Measurements from ENCODE around the gene PIGV.
"Not testable (repeated sequence)": the region's sequence is repeated elsewhere in the genome, so short reads cannot be mapped to it uniquely, and the experiment has no call there.

PIGV gene

GRCh38 chr1:26790551-26790953 lies 2.8 kb downstream of the PIGV start:
- in situ Hi-C loops (cut with HindIII; ENCODE audit: low sequenced_read_pairs): no loop called here

DNA sequence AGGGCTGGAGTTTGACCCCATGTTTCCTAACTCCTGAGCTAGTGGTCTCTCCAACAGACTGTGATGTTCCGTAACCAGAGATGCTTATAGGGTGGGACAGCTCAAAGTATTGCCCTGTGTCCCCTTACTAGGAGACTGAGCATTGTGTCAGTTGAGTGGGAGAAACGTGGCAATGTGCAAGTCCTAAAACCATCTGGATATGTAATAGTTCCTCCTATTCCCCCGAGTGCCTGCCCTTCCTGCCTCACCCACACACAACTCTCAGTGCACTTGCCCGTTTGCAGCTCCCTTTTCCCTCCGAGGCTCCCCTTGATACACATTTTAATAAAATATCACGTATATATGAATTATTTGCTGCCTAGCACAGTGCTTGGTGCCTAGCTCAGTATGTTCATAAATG lies 3.4 kb downstream of the PIGV start:
- in situ Hi-C loops (cut with HindIII; ENCODE audit: low sequenced_read_pairs): no loop called here

DNA sequence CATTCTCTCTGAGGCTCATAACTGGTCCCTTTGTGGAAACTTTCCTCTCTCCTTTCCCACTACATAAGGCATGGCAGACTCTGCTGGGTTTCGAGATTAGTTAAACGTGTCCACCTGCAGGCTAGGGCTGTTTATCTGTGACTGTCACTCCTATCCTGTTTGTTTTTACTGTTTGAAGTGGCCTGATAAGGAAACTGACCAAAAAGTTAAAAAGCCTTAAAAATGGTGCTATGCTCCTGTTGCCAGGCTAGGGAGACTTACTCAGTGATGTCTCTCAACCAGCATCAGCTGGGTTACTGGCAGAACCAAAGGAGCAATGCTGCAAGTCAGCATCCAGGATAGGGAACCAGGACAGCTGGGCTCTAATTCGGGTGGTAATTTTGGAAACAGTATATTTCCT lies 3.9 kb downstream of the PIGV start:
- in situ Hi-C loops (cut with HindIII; ENCODE audit: low sequenced_read_pairs): no loop called here

DNA sequence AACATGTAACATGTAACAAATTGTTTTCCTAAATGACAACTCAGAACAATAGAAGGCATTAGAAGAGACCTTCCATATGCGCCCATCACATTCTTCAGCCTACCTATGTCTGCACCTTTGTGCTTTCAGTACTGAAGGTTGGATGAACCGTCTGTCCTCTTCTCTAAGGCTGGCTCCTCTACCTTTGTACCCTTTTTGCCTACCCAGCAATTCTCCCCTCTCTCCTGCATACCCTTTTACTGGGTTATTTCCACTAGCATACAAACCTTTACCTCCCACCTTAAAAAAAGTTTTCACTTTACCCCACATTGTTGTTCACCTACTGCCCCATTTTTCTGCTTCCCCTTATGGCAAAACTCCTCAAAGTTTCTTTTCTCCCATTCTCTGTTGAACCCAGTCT lies 5.2 kb downstream of the PIGV start:
- in situ Hi-C loops (cut with HindIII; ENCODE audit: low sequenced_read_pairs): no loop called here

GRCh38 chr1:26794391-26794790 lies 6.6 kb downstream of the PIGV start:
- in situ Hi-C loops (cut with HindIII; ENCODE audit: low sequenced_read_pairs): no loop called here

DNA sequence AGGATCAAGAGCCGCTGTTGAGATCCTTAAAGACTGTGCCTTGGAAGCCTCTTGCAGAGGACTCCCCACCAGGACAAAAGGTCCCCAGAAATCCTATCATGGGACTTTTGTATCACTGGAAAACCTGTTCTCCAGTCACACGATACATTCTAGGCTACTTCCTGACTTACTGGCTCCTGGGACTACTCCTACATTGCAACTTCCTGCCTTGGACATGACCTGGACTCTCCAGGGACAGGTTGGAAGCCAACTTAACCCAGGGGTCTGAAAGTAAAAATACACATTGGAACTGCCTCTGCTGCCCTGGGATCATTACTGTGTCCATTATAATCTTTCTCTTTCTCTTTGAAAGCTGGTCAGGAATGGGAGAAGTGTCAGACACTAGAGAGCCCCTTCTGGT lies 9.9 kb downstream of the PIGV start:
- in situ Hi-C loops (cut with HindIII; ENCODE audit: low sequenced_read_pairs): no loop called here

GRCh38 chr1:26799479-26800142 lies 11.9 kb downstream of the PIGV start:
- in situ Hi-C loops (cut with HindIII; ENCODE audit: low sequenced_read_pairs): no loop called here

GRCh38 chr1:26803932-26804331 lies 16.2 kb downstream of the PIGV start:
- in situ Hi-C loops (cut with HindIII; ENCODE audit: low sequenced_read_pairs): not testable (repeated sequence)

DNA sequence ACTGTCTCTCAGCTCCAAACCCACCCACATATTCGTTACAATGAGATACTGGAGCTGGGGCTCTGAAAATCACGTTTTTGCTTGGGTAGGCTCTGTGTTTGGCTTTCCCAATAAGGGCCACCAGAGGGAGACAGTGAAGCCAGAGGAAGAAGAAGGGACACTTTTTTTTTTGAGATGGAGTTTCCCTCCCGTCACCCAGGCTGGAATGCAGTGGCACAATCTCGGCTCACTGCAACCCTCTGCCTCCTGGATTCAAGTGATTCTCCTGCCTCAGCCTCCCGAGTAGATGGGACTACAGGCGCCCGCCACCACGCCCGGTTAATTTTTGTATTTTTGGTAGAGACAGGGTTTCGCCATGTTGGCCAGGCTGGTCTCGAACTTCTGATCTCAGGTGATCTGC lies 22.4 kb downstream of the PIGV start:
- in situ Hi-C loops (cut with HindIII; ENCODE audit: low sequenced_read_pairs): not testable (repeated sequence)

- in situ Hi-C loops (cut with HindIII; ENCODE audit: low sequenced_read_pairs): no loop called here
Observed at GRCh38 chr1:26811057-26811456, 23.3 kb downstream of the PIGV start.

- in situ Hi-C loops (cut with HindIII; ENCODE audit: low sequenced_read_pairs): no loop called here
Observed at GRCh38 chr1:26811708-26812107, 24.0 kb downstream of the PIGV start.

DNA sequence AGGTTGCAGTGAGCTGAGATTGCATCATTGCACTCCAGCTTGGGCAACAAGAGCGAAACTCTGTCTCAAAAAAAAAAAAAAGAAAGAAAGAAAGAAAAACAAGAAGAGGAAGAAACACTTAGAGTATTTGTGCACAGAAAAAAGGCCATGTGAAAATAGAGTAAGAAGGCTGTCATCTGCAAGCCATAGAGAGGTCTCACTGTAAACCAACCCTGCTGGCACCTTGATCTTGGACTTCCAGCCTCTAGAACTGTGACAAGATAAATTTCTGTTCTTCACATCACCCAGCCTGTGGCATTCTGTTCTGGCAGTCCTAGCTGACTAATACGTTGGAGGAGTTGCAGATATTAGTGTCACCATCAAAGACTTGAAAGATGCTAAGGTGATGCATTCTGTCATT lies 26.6 kb downstream of the PIGV start:
- in situ Hi-C loops (cut with HindIII; ENCODE audit: low sequenced_read_pairs): no loop called here

GRCh38 chr1:26814893-26815292 lies 27.1 kb downstream of the PIGV start:
- in situ Hi-C loops (cut with HindIII; ENCODE audit: low sequenced_read_pairs): no loop called here

GRCh38 chr1:26820784-26821269 lies 33.1 kb downstream of the PIGV start:
- in situ Hi-C loops (cut with HindIII; ENCODE audit: low sequenced_read_pairs): no loop called here

DNA sequence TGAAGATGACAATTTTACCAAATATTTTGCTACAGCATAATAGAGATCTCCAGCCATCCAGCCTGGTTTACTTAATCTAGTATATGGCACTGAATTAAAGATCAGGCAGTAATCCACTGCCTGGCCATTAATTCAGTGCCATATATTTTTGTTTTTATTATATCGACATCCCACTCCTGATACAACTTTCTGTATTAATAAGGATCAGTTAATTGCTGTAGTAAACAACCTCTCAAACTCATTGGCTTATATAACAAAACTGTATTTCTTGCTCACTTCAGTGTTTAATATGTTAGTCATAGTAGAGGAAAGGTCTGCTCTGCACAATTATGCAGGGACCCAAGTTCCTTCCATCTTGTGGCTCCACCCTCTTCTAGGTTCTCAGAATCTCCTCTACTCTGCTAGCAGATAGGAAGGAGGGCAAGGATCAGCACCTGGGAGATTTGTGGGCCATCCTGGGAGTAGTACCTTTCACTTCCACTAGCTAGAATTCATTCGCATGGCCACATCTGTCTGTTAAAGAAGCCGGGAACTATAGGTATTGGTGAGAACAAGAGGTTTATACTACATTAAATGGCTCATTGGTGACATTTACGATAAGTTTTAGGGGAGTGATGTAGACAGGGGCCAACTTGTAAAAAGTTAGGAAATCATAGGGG lies 35.1 kb downstream of the PIGV start:
- in situ Hi-C loops (cut with HindIII; ENCODE audit: low sequenced_read_pairs): no loop called here

GRCh38 chr1:26824731-26825130 lies 37.0 kb downstream of the PIGV start:
- in situ Hi-C loops (cut with HindIII; ENCODE audit: low sequenced_read_pairs): no loop called here

GRCh38 chr1:26826261-26827105 lies 38.7 kb downstream of the PIGV start, which contains the start of gene ZDHHC18:
Gene ZDHHC18 (plus strand): TSS chr1:26826688. CDS start chr1:26826805, 117 bp downstream.
- in situ Hi-C loops (cut with HindIII; ENCODE audit: low sequenced_read_pairs): no loop called here

- in situ Hi-C loops (cut with HindIII; ENCODE audit: low sequenced_read_pairs): no loop called here
Observed at GRCh38 chr1:26827106-26827604, 39.4 kb downstream of the PIGV start.

GRCh38 chr1:26827663-26828062 lies 39.9 kb downstream of the PIGV start:
- in situ Hi-C loops (cut with HindIII; ENCODE audit: low sequenced_read_pairs): no loop called here

DNA sequence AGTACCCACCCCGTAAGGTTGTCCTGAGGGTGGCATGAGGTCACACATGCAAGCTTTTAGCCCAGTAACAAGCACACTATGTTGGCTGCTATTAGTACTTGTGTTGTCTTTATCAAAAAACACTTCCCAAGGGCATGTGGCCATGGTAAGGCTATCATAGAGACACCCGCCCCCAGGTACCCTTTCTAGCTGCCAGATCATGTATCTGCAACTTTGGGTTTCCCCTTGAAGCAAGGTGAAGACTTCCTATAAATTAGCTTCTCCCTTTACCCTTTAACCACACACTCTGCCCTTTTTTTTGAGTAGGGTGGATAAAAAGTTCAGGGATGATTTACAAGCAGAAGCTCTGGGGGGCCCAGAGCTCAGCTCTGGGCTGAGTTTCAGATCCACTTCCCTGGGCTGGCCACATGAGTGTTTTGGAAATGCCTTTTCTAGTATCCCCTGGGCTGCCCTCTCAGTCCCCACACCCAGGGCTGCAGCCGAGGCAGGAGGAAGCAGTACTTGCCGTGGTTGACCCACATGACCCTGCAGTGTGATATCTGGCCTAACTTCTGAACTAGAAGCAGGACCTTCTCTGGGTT lies 40.8 kb downstream of the PIGV start:
- in situ Hi-C loops (cut with HindIII; ENCODE audit: low sequenced_read_pairs): no loop called here

Data from endothelial cell of hepatic sinusoid (primary cell).